ENCODE measurements around the gene MPPED2.

MPPED2 gene

GRCh38 chr11:30527566-30527965 lies 58.6 kb downstream of the MPPED2 start:
- ATAC-seq (no peak), DNase-seq (no peak)

- DNase-seq, result no peak
- no peak for ATAC-seq
Measured at GRCh38 chr11:30526558-30526957, 59.6 kb downstream of the MPPED2 start.

- ATAC-seq (no peak), DNase-seq (no peak)
Measured at GRCh38 chr11:30522536-30523243, 63.5 kb downstream of the MPPED2 start.

GRCh38 chr11:30521297-30522071 lies 64.7 kb downstream of the MPPED2 start:
- ATAC-seq (no peak), DNase-seq (no peak)

- ATAC-seq (no peak), DNase-seq (no peak)
Measured at GRCh38 chr11:30513087-30513486, 73.1 kb downstream of the MPPED2 start.

GRCh38 chr11:30511408-30511807 lies 74.7 kb downstream of the MPPED2 start:
- DNase-seq, result no peak
- ATAC-seq, result no peak

- ATAC-seq (no peak), DNase-seq (no peak)
Measured at GRCh38 chr11:30510750-30511149, 75.4 kb downstream of the MPPED2 start.

GRCh38 chr11:30509364-30509763 lies 76.8 kb downstream of the MPPED2 start:
- DNase-seq (no peak), ATAC-seq (no peak)

- DNase-seq (no peak), ATAC-seq (no peak)
Measured at GRCh38 chr11:30508594-30508993, 77.6 kb downstream of the MPPED2 start.

- DNase-seq (no peak), ATAC-seq (no peak)
Measured at GRCh38 chr11:30505603-30506002, 80.5 kb downstream of the MPPED2 start.

- no peak for DNase-seq
- no peak for ATAC-seq
Measured at GRCh38 chr11:30504468-30504867, 81.7 kb downstream of the MPPED2 start.

- ATAC-seq (no peak), DNase-seq (no peak)
Measured at GRCh38 chr11:30503156-30503555, 83.0 kb downstream of the MPPED2 start.

- ATAC-seq (no peak), DNase-seq (no peak)
Measured at GRCh38 chr11:30502305-30502704, 83.8 kb downstream of the MPPED2 start.

GRCh38 chr11:30501744-30502143 lies 84.4 kb downstream of the MPPED2 start:
- no peak for DNase-seq

GRCh38 chr11:30499940-30500339 lies 86.2 kb downstream of the MPPED2 start:
- ATAC-seq (no peak), DNase-seq (no peak)

More at GRCh38 chr11:30501744-30502143, 84.4 kb downstream of the MPPED2 start:
- ATAC-seq, result no peak

- DNase-seq (no peak), ATAC-seq (no peak)
Measured at GRCh38 chr11:30497600-30497999, 88.6 kb downstream of the MPPED2 start.

- no peak for DNase-seq
- ATAC-seq, result no peak
Measured at GRCh38 chr11:30496935-30497334, 89.2 kb downstream of the MPPED2 start.

- DNase-seq (no peak), ATAC-seq (no peak)
Measured at GRCh38 chr11:30495437-30495836, 90.7 kb downstream of the MPPED2 start.

GRCh38 chr11:30489511-30489910 lies 96.6 kb downstream of the MPPED2 start:
- DNase-seq, result no peak
- ATAC-seq, result no peak

GRCh38 chr11:30489076-30489475 lies 97.1 kb downstream of the MPPED2 start:
- DNase-seq (no peak), ATAC-seq (no peak)

- DNase-seq (no peak), ATAC-seq (no peak)
Measured at GRCh38 chr11:30488304-30488998, 97.7 kb downstream of the MPPED2 start.

- DNase-seq, result no peak
Measured at GRCh38 chr11:30487200-30487898, 98.8 kb downstream of the MPPED2 start.

More at GRCh38 chr11:30487200-30487898, 98.8 kb downstream of the MPPED2 start:
- no peak for ATAC-seq
